Right cardiac atrium (tissue), 5 donors: Measurements from ENCODE around the gene DNAH3. TPM values are rescaled to one million over a fixed set of nuclear protein-coding genes. Genes with fewer than 3 reads are reported as not detected.

Source experiments
- ATAC-seq, 2 donors: fragments of 200-7000 bp; cut with Tn5 transposase; one replicate each; pipeline versions ENCODE4 v1.8.0 to v1.9.1; 2020; ENCODE audit warnings: moderate library complexity in 2 of 2, mild to moderate bottlenecking in 1 of 2
- DNase-seq, 3 donors: peaks; one replicate each; pipeline ENCODE4 v3.0.0-alpha.2; 2020
- H3K27ac ChIP-seq: one replicate; pipeline ENCODE4 v1.5.1; 2013; ENCODE audit warnings: mild to moderate bottlenecking, low read length, control low read depth, moderate library complexity
- H3K27me3 ChIP-seq: one replicate; pipeline ENCODE4 v1.6.1; 2013; ENCODE audit not compliant: control insufficient read depth, insufficient read depth
- H3K4me1 ChIP-seq: one replicate; pipeline ENCODE4 v1.6.1; 2013; ENCODE audit warnings: low read length; ENCODE audit not compliant: control insufficient read depth, insufficient read depth
- H3K4me3 ChIP-seq: one replicate; pipeline ENCODE4 v1.5.1; 2013; ENCODE audit warnings: low read length, control low read depth
- H3K9me3 ChIP-seq: one replicate; pipeline ENCODE4 v1.6.1; 2013; ENCODE audit warnings: low read length; ENCODE audit not compliant: control insufficient read depth
- WGBS: extraction: QIAGEN DNeasy Blood & Tissue Kit; methylation state at CpG from one replicate; pipeline ENCODE4 v1.1.7; 2013; 5-methylcytosine and 5-hydroxymethylcytosine counted together
- intact Hi-C, 4 donors: fragments of 100-400 bp; cut with DNase I; formaldehyde crosslinking; loops; one replicate each; pipeline versions ENCODE4 v1.11.0 to v1.14.0; 2022 to 2023
- polyA plus RNA-seq: library from polyadenylated mRNA; stranded (reverse); fragments of 200-250 nt; gene quantifications from one replicate; pipeline ENCODE4 v1.2.3, GENCODE V29; 2013
- total RNA-seq, 4 donors: library from RNA; stranded (reverse); fragmentation: NEBNext Ultra II Directional; extraction: Animal tissue kit (Norgen Biotek cat#: 25700); gene quantifications; one replicate each; pipeline ENCODE4 v1.2.1, GENCODE V29; 2021
- donor health status: healthy with polysubstance abuse.
- donor health status: DM: no; HTN: yes; CAD: no.
- donor health status: DM: no; HTN: no; CAD: no.
- donor health status: DM: no; HTN: yes; CAD: no; lungs with severe emphysema.
- donor health status: DM: yes; HTN: yes; CAD: no.

The DNAH3 gene
- total and polyA plus RNA-seq, 5 donors: 0.09 to 0.68 (median 0.14) TPM

GRCh38 chr16:20928774-20929411, 221.8 kb downstream of the DNAH3 start:
- Histone ChIP-seq H3K27ac (no peak overlapping the region), H3K27me3 (no peaks in the 10 kb centered on the region), H3K4me1 (no peaks in the 10 kb centered on the region), H3K9me3 (no peaks in the 10 kb centered on the region), H3K4me3 (no peak overlapping the region)
- ATAC-seq (no peak), DNase-seq (no peak)
- intact Hi-C loops: no loop called here
- 91% methylated on average over 5 of the region's 5 CpGs for WGBS

DNA sequence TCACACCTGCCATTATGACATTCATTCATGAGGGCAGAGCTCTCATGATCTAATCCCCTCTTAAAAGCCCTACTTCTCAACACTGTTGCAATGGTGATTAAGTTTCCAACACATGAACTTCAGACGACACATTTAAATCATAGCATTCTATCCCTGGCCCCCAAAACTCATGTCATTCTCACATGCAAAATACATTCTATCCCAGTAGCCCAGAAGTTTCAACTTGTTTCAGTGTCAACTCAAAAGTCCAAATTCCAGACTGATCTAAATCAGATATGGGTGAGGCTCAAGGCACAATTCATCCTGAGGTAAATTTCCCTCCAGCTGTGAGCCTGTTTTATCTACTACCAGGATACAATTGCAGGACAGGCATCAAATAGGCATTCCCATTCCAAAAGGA, 224.9 kb downstream of the DNAH3 start:
- DNase-seq: no peak
- Histone ChIP-seq H3K9me3 (no peaks in the 10 kb centered on the region), H3K27ac (no peak overlapping the region), H3K4me1 (no peaks in the 10 kb centered on the region), H3K27me3 (no peaks in the 10 kb centered on the region), H3K4me3 (no peak overlapping the region)
- intact Hi-C loops: no loop called here
- 91% methylated on average over 1 of the region's 1 CpG for WGBS
- no peak for ATAC-seq

GRCh38 chr16:20923876-20924275, 226.8 kb downstream of the DNAH3 start:
- WGBS: 89% methylated on average over 3 of the region's 3 CpGs
- Histone ChIP-seq H3K4me1 (no peaks in the 10 kb centered on the region), H3K4me3 (no peak overlapping the region), H3K9me3 (no peaks in the 10 kb centered on the region), H3K27me3 (no peaks in the 10 kb centered on the region), H3K27ac (no peak overlapping the region)
- intact Hi-C loops: no loop called here
- no peak for ATAC-seq
- DNase-seq: no peak

DNA sequence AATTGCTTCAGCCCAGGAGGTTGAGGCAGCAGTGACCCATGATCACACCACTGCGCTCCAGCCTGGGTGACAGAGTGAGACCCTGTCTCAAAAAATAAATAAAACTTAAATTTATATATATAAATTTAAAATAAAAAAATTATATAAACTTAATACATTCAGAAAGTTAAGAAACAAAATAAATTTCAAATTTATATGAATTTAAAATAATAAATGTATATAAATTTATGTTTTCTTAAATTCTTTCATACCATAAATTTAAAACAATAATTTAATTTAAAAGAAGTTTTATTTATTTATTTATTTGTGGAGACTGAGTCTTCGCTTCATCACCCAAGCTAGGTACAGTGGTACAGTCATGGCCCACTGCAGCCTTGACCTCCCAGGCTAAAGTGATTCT, 229.8 kb downstream of the DNAH3 start:
- intact Hi-C loops: no loop called here
- 98% methylated on average over 2 of the region's 2 CpGs for WGBS
- ATAC-seq: no peak

GRCh38 chr16:20920091-20920490, 230.6 kb downstream of the DNAH3 start:
- 92% methylated on average over 5 of the region's 5 CpGs for WGBS
- intact Hi-C loops: no loop called here
- no peak for ATAC-seq

More for the DNA sequence above, 229.8 kb downstream of the DNAH3 start:
- Histone ChIP-seq H3K27ac (no peak overlapping the region), H3K4me3 (no peak overlapping the region), H3K9me3 (no peaks in the 10 kb centered on the region), H3K27me3 (no peaks in the 10 kb centered on the region), H3K4me1 (peaks cover 3% of the 10 kb centered on the region)
- no peak for DNase-seq

DNA sequence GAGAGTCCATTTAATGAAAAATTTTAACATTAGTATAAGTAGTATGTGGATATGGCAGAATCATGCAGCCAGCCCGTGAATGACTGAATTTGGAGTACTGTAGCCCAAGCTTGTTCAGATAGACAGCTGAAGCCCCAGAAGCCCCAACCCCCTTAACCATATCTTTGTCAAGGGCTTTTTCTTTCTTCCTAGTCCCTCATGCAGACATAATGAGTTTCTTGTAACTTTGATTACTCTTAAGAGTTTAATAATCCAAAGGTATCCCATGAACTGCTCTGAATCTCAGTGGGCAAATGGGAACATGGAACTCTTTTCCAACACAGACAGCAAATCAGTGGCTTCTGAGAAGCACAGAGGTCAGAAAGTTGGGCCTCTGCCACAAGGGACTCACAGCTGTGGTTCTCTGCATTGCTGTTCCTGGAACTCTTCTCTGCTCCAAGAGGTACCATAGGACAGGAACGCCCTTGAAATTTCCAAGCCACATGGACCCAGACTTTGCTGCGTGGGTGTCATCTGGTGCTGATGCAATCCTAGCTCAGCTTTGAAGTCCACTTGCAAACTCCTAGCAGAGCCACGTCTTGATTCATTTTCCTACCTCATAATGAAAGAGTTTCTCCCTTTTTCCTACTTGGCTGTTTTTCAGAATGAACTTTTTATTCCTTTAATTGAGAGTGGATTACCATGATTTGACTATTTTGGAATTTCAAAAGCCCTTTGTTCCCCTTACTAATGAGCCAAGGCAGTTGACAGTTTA, 232.0 kb downstream of the DNAH3 start:
- no peak overlapping the region for H3K4me3 ChIP-seq
- no peaks in the 10 kb centered on the region for H3K27me3 ChIP-seq
- peaks cover 3% of the 10 kb centered on the region for H3K4me1 ChIP-seq
- H3K27ac ChIP-seq: no peak overlapping the region
- intact Hi-C loops: no loop called here
- no peaks in the 10 kb centered on the region for H3K9me3 ChIP-seq
- 52% methylated on average over 4 of the region's 4 CpGs for WGBS
- peak; percentile 78 to 87 for ATAC-seq
- DNase-seq: peak; percentile 63 to 82 (median 76)

More at GRCh38 chr16:20920091-20920490, 230.6 kb downstream of the DNAH3 start:
- Histone ChIP-seq H3K4me1 (peaks cover 3% of the 10 kb centered on the region), H3K27me3 (no peaks in the 10 kb centered on the region), H3K27ac (no peak overlapping the region), H3K9me3 (no peaks in the 10 kb centered on the region), H3K4me3 (no peak overlapping the region)
- DNase-seq: no peak

- Histone ChIP-seq H3K9me3 (no peaks in the 10 kb centered on the region), H3K4me3 (no peak overlapping the region), H3K27ac (no peak overlapping the region), H3K27me3 (no peaks in the 10 kb centered on the region), H3K4me1 (peaks cover 3% of the 10 kb centered on the region)
- 83% methylated on average over 4 of the region's 4 CpGs for WGBS
- DNase-seq (no peak), ATAC-seq (no peak)
- intact Hi-C loops: no loop called here
Observed at GRCh38 chr16:20916942-20917341, 233.7 kb downstream of the DNAH3 start.

DNA sequence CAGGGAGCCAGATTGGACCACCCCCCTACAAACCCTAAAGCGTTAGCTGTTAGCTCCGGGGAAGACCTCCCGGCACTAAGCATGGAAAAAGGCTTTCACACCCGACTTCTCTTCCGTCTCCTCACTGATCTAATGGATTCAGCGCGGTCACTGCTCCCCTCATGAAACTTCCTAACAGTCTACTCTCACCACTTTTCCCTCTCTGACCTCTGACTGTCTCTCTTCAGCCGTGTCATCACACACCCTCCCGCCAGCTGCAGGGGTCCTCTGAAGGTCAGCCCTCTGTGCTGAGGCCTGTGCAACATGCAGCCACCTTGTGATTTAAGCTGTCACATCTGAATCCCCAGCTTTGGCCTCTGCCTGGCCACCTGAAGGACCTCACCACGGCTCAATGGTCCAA, 234.4 kb downstream of the DNAH3 start:
- no peak overlapping the region for H3K4me3 ChIP-seq
- H3K27me3 ChIP-seq: no peaks in the 10 kb centered on the region
- DNase-seq (no peak), ATAC-seq (no peak)
- peaks cover 3% of the 10 kb centered on the region for H3K4me1 ChIP-seq
- no peak overlapping the region for H3K27ac ChIP-seq
- intact Hi-C loops: no loop called here
- 86% methylated on average over 10 of the region's 10 CpGs for WGBS
- H3K9me3 ChIP-seq: no peaks in the 10 kb centered on the region

DNA sequence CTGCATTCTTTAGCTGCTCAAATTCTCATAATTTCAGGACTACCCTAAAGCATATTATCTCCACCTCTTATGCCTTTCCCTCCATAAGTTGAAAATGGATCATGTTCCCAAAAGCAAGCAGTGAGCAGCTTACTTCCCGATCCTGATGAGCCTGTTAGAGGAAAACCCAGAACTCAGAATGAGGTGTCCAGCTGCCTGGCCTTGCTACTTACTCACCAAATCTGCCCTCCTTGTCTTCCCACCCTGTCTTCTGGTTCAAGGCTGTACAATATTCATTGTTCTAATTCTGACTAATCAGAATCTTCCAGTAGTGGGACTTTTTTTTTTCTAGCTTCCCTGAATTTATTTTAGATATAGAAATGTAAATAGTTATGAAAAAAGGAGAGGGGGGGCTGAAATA, 239.3 kb downstream of the DNAH3 start:
- Histone ChIP-seq H3K27me3 (no peaks in the 10 kb centered on the region), H3K9me3 (no peaks in the 10 kb centered on the region), H3K27ac (peak overlapping the region; percentile 48), H3K4me3 (no peak overlapping the region), H3K4me1 (peaks cover 13% of the 10 kb centered on the region)
- no peak for DNase-seq
- 52% methylated on average over 1 of the region's 1 CpG for WGBS
- intact Hi-C loops: no loop called here
- ATAC-seq: no peak

- DNase-seq (no peak), ATAC-seq (peak; percentile 44 to 88)
- no peak overlapping the region for H3K4me3 ChIP-seq
- no peak overlapping the region for H3K27ac ChIP-seq
- no peaks in the 10 kb centered on the region for H3K9me3 ChIP-seq
- no peaks in the 10 kb centered on the region for H3K27me3 ChIP-seq
- intact Hi-C loops: no loop called here
- 50% methylated on average over 2 of the region's 2 CpGs for WGBS
- H3K4me1 ChIP-seq: peaks cover 16% of the 10 kb centered on the region
Observed at GRCh38 chr16:20910781-20911321, 239.8 kb downstream of the DNAH3 start.
